CD4-positive, alpha-beta T cell (primary cell): Measurements from ENCODE around the gene GPR176. TPM values are rescaled to one million over a fixed set of nuclear protein-coding genes. Genes with fewer than 3 reads are reported as not detected.

Experiments
- ATAC-seq: fragments of 200-7000 bp; cut with Tn5 transposase; one replicate; pipeline ENCODE4 v1.10.0; 2022; ENCODE audit warnings: mild to moderate bottlenecking; ENCODE audit not compliant: poor library complexity
- CTCF ChIA-PET: fragments of 350-600 bp; sonication (Branson Sonifier 250); formaldehyde crosslinking; loops from one replicate; lab custom pipeline; 2021; ENCODE audit warnings: antibody characterized with exemption, inconsistent platforms; lab: Charles Lee
- POLR2A ChIA-PET: fragments of 350-600 bp; sonication (Branson Sonifier 250); formaldehyde crosslinking; loops from one replicate; lab custom pipeline; 2021; ENCODE audit warnings: antibody characterized with exemption, inconsistent platforms; lab: Charles Lee
- DNase-seq, 14 experiments: peaks; one replicate each; pipeline ENCODE4 v3.0.0-alpha.2; 2013 to 2020; ENCODE audit warnings: mixed read lengths in 2 of 14
- H3K27ac ChIP-seq, 2 donors: one replicate each; pipeline versions ENCODE4 v1.5.1 to v1.7.0; 2013; ENCODE audit warnings: low read length in 2 of 2, low read depth in 1 of 2, mild to moderate bottlenecking in 1 of 2
- H3K27me3 ChIP-seq, 2 experiments: 1 replicate in 1 of 2; 2 replicates in 1 of 2; pipeline versions ENCODE4 v1.6.1 to v1.7.0; 2013; ENCODE audit warnings: low read length in 2 of 2, control low read depth in 1 of 2, mild to moderate bottlenecking in 1 of 2, moderate library complexity in 1 of 2; ENCODE audit not compliant: insufficient read depth in 2 of 2, control insufficient read depth in 1 of 2
- H3K36me3 ChIP-seq: one replicate; pipeline ENCODE4 v1.6.1; 2013; ENCODE audit warnings: low read length, control low read depth; ENCODE audit not compliant: insufficient read depth
- H3K4me1 ChIP-seq: one replicate; pipeline ENCODE4 v1.6.1; 2013; ENCODE audit warnings: low read length, control low read depth; ENCODE audit not compliant: insufficient read depth
- H3K4me3 ChIP-seq: one replicate; pipeline ENCODE4 v1.5.1; 2013; ENCODE audit warnings: mild to moderate bottlenecking, low read length, moderate library complexity
- H3K9me3 ChIP-seq, 2 experiments: 1 replicate in 1 of 2; 2 replicates in 1 of 2; pipeline versions ENCODE4 v1.6.1 to v1.7.0; 2013; ENCODE audit warnings: low read length in 2 of 2, mild to moderate bottlenecking in 2 of 2, control low read depth in 1 of 2, moderate library complexity in 1 of 2; ENCODE audit not compliant: control insufficient read depth in 1 of 2, insufficient read depth in 1 of 2
- H3K27ac Mint-ChIP-seq: one replicate; pipeline ENCODE4 v1.8.0; 2020; ENCODE audit warnings: mixed read lengths
- H3K27me3 Mint-ChIP-seq: one replicate; pipeline ENCODE4 v1.8.0; 2021; ENCODE audit warnings: mixed read lengths
- H3K36me3 Mint-ChIP-seq: one replicate; pipeline ENCODE4 v1.8.0; 2021; ENCODE audit warnings: low read depth, mixed read lengths
- H3K4me1 Mint-ChIP-seq: one replicate; pipeline ENCODE4 v1.8.0; 2021; ENCODE audit warnings: low read depth, mixed read lengths
- H3K4me3 Mint-ChIP-seq: one replicate; pipeline ENCODE4 v1.8.0; 2020; ENCODE audit warnings: mild to moderate bottlenecking, mixed read lengths
- H3K9me3 Mint-ChIP-seq: one replicate; pipeline ENCODE4 v1.8.0; 2020; ENCODE audit warnings: mixed read lengths
- intact Hi-C, 2 experiments: fragments of 100-400 bp; cut with DNase I in 1 of 2; cut with micrococcal nuclease in 1 of 2; formaldehyde crosslinking; loops; one replicate each; pipeline versions ENCODE4 v1.15.1 to v1.9.0; 2023 to 2025; cut with DNase I, micrococcal nuclease
- total RNA-seq, 174 experiments: library from RNA in 2 of 174; stranded (reverse) in 2 of 174; gene quantifications; one replicate each; pipeline ENCODE4 v1.2.3 and lab custom pipeline; 2021 to 2026
- TF ChIP-seq, protein P1 (sequence below): fragments of 200-600 bp; IDR thresholded peaks from one replicate; pipeline ENCODE4 v1.8.0; 2022; ENCODE audit warnings: antibody characterized with exemption, mild to moderate bottlenecking

Gene GPR176
- total RNA-seq, 2 experiments from 2014 or later: not detected

DNA sequence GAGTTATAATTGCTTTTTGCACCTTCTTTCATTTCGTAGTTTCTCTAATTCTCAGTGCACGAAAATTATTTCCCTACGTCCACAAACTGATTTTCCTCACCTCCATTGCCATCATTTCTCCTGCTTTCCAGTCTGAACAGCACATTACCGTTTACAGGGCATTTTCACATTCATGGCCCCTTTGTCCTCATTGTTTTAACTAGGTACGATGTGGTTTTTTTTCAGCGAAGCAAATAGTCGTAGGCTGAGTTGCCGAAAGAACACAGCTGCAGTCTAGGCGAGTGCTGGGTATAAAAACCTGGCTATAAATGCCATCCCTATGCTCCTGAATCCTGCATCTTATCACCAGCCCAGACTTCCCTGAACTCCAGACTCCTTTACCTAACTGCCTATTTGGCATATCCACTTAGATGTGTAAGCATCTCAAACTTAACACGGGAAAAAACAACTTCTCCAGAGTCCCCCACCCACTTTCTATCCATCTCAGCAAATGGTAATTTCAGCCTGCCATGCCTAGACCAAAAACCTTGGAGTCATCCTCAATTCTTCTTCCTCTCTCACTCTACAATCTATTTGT is 136.7 kb downstream of the GPR176 start:
- peak overlapping the region; percentile 66 to 83 for H3K27ac ChIP-seq
- Mint-ChIP-seq H3K4me1 (peaks cover 56% of the 10 kb centered on the region), H3K36me3 (peaks cover 12% of the 10 kb centered on the region), H3K9me3 (no peaks in the 10 kb centered on the region), H3K4me3 (peak overlapping the region; percentile 86), H3K27me3 (no peaks in the 10 kb centered on the region), H3K27ac (peak overlapping the region; percentile 76)
- H3K4me3 ChIP-seq: peak overlapping the region; percentile 83
- ATAC-seq (no peak), DNase-seq (peak in 3 of 14 experiments; percentile 7 to 39 (median 33))
- H3K4me1 ChIP-seq: peaks cover 9% of the 10 kb centered on the region
- ChIA-PET POLR2A (interaction anchor here (0.6 to 2.1 kb wide), 8 partner anchors 9 to 1329 kb away, joined by 3 to 7 read pairs (median 4); partner anchors contain the start of genes FAM98B, PLCB2 and SRP14), CTCF (interaction anchor here (1.2 to 1.5 kb wide), 3 partner anchors 26 to 496 kb away, joined by 4 to 8 read pairs (median 4); no protein-coding TSS in a partner anchor)
- no peaks in the 10 kb centered on the region for H3K36me3 ChIP-seq
- TF ChIP-seq, protein P1, sequence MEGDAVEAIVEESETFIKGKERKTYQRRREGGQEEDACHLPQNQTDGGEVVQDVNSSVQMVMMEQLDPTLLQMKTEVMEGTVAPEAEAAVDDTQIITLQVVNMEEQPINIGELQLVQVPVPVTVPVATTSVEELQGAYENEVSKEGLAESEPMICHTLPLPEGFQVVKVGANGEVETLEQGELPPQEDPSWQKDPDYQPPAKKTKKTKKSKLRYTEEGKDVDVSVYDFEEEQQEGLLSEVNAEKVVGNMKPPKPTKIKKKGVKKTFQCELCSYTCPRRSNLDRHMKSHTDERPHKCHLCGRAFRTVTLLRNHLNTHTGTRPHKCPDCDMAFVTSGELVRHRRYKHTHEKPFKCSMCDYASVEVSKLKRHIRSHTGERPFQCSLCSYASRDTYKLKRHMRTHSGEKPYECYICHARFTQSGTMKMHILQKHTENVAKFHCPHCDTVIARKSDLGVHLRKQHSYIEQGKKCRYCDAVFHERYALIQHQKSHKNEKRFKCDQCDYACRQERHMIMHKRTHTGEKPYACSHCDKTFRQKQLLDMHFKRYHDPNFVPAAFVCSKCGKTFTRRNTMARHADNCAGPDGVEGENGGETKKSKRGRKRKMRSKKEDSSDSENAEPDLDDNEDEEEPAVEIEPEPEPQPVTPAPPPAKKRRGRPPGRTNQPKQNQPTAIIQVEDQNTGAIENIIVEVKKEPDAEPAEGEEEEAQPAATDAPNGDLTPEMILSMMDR: no peak
- H3K27me3 ChIP-seq: no peaks in the 10 kb centered on the region
- intact Hi-C loops: loop anchor here (5.0 to 10.0 kb wide), 11 partner anchors 91 to 1331 kb away; partner anchors contain the start of genes BUB1B (in 1 of the 2), CCDC32 (in 1 of the 2), INAFM2 (in 1 of the 2) and INO80 (in 1 of the 2)
- no peaks in the 10 kb centered on the region for H3K9me3 ChIP-seq

DNA sequence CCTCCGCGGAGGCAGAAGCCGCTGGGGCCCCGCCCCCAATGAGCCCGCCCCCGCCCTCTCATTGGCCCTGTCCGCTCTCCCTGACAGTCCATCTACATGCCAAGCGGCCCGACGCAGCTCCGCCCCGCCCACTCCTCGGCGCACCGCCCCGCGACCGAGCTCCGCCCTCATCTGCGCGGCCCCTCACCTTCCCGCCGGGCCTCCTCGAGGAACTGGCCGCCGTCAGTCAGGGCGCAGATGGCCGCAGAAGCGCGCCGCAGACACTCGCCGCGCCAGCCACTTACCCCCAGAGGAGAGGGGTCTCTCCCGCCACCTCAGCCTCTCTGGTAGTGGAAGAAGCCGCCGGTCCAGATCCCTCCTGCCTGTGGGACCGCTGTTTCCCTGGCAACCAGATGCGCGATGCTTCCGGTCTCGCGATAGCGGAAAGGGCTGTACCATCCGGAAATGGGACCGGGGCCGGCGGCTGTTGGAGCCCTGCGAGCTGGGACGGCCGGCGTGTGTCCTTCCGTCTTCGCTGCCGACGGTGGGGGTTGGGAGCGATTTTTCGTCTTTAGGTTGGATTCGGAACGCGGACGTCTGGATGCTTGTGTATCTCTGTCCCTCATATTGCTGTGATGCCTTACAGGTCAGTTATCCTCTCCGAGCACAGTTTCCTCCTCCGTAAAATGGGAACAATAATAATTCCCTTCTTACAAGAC is 137.5 kb downstream of the GPR176 start, which contains the start of gene FSIP1:
FSIP1 (minus strand) TSS at position 401 of the 698 bp plus-strand sequence. CDS start 6,317 bp downstream, outside the sequence.
- H3K36me3 Mint-ChIP-seq: peaks cover 12% of the 10 kb centered on the region
- peak within 1 kb of the TSS; percentile 83 for H3K4me3 ChIP-seq
- H3K27ac ChIP-seq: peak within 1 kb of the TSS; percentile 66 to 83
- peak; percentile 89 to 97 (median 93) for DNase-seq
- ChIA-PET POLR2A (interaction anchor here (0.7 to 2.1 kb wide), 9 partner anchors 8 to 1329 kb away, joined by 3 to 7 read pairs (median 4); partner anchors contain the start of genes BMF, BUB1B, FAM98B and PLCB2), CTCF (interaction anchor here (0.9 to 1.5 kb wide), 4 partner anchors 25 to 1328 kb away, joined by 3 to 8 read pairs (median 4); no protein-coding TSS in a partner anchor)
- peak; percentile 98 for ATAC-seq
- peak within 1 kb of the TSS; percentile 76 for H3K27ac Mint-ChIP-seq
- no peaks in the 10 kb centered on the region for H3K27me3 Mint-ChIP-seq
- no peaks in the 10 kb centered on the region for H3K27me3 ChIP-seq
- TF ChIP-seq, protein P1: no peak
- no peaks in the 10 kb centered on the region for H3K9me3 Mint-ChIP-seq
- peaks cover 56% of the 10 kb centered on the region for H3K4me1 Mint-ChIP-seq
- H3K9me3 ChIP-seq: no peaks in the 10 kb centered on the region
- peak within 1 kb of the TSS; percentile 86 for H3K4me3 Mint-ChIP-seq
- H3K36me3 ChIP-seq: no peaks in the 10 kb centered on the region
- H3K4me1 ChIP-seq: peaks cover 9% of the 10 kb centered on the region
- intact Hi-C loops: loop anchor here (1.0 to 10.0 kb wide), 12 partner anchors 8 to 1332 kb away; partner anchors contain the start of genes BUB1B (in 1 of the 2), CCDC32 (in 1 of the 2), INAFM2 (in 1 of the 2) and INO80 (in 1 of the 2)

DNA sequence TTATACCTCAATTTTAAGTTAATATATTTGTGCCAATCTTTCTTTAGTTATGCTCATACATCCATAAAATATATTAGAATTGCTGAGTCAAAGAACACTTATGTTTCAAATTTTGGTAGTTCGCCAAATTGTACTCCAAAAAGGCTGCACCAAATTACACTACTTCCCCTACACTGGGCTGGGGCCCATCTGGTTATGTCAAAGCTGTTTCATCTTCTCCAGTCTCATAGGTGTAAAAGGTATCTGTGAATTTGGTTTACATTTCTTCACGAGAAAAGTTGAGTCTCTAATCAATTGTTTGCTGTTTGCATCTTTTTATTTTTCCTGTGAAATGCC is 138.1 kb downstream of the GPR176 start:
- intact Hi-C loops: loop anchor here (1.0 to 10.0 kb wide), 12 partner anchors 8 to 1333 kb away; partner anchors contain the start of genes BUB1B (in 1 of the 2), CCDC32 (in 1 of the 2), INAFM2 (in 1 of the 2) and INO80 (in 1 of the 2)
- H3K4me1 Mint-ChIP-seq: peaks cover 56% of the 10 kb centered on the region
- peak overlapping the region; percentile 76 for H3K27ac Mint-ChIP-seq
- no peaks in the 10 kb centered on the region for H3K36me3 ChIP-seq
- H3K4me1 ChIP-seq: peaks cover 9% of the 10 kb centered on the region
- H3K4me3 ChIP-seq: peak overlapping the region; percentile 83
- peak overlapping the region in 1 of 2 donors; percentile 11 for H3K27ac ChIP-seq
- no peaks in the 10 kb centered on the region for H3K27me3 ChIP-seq
- ChIA-PET CTCF (interaction anchor here (0.9 to 1.5 kb wide), 3 partner anchors 25 to 1327 kb away, joined by 3 to 8 read pairs (median 4); no protein-coding TSS in a partner anchor), POLR2A (interaction anchor here (0.7 to 2.1 kb wide), 6 partner anchors 8 to 1328 kb away, joined by 3 to 7 read pairs (median 4); partner anchors contain the start of genes BMF, BUB1B, FAM98B and SRP14)
- no peaks in the 10 kb centered on the region for H3K27me3 Mint-ChIP-seq
- no peak for ATAC-seq
- no peaks in the 10 kb centered on the region for H3K9me3 Mint-ChIP-seq
- no peak for DNase-seq
- TF ChIP-seq, protein P1: no peak
- H3K36me3 Mint-ChIP-seq: peaks cover 12% of the 10 kb centered on the region
- no peaks in the 10 kb centered on the region for H3K9me3 ChIP-seq
- H3K4me3 Mint-ChIP-seq: peak overlapping the region; percentile 86
